GM18858 (cell line): ENCODE measurements around the gene LRRC61.

Experiments
- ATAC-seq: cut with Tn5 transposase; IDR thresholded peaks from one replicate; pipeline ENCODE4 v1.9.1; 2021; ENCODE audit not compliant: unreplicated experiment

Gene LRRC61

GRCh38 chr7:150346922-150347321, 23.8 kb downstream of the LRRC61 start:
- ATAC-seq: no peak

GRCh38 chr7:150351587-150352194, 28.5 kb downstream of the LRRC61 start:
- ATAC-seq: no peak

DNA sequence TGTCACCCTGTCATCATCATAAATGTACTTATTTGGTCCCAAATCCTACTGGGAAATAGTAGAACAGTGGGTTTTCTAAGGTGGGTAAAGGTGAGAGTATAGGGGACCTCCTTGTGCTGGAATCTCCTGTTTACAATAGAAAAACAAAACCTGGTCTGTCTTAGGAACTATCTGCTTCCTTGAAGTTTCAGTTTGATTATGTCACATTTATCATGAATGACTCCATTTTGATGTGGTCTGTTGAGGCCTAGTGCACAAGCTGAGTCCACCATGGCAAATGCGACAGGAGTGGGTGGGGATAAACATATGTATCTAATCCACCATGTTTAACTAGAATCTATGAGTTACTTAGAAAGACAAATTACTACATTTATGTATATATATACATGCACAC, 32.5 kb downstream of the LRRC61 start:
- no peak for ATAC-seq

DNA sequence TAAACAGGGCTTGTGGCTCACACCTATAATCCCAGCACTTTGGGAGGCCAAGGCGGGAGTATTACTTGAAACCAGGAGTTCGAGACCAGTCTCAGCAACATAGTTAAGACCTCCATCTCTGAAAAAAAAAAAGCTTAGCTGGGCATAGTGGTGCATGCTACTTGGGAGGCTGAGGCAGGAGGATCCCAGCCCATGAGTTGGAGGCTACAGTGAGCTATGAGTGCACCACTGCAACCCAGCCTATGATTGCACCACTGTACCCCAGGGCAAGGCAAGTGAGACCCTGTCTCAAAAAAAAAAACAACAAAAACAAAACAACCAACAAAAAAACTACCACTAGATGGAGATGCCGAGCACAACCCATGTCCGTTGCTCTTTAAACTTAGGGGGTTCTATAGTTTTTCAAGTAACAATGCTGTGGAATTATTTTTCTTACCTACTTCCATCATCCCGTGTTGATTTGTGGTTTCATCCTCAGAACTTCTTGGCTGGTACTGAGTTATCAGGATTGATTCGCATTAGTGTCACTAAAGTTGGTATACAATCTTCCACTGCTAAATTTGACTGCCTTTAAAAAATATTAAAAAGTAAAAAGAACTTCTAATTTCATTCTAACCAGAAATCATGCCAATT, 33.2 kb downstream of the LRRC61 start:
- no peak for ATAC-seq

DNA sequence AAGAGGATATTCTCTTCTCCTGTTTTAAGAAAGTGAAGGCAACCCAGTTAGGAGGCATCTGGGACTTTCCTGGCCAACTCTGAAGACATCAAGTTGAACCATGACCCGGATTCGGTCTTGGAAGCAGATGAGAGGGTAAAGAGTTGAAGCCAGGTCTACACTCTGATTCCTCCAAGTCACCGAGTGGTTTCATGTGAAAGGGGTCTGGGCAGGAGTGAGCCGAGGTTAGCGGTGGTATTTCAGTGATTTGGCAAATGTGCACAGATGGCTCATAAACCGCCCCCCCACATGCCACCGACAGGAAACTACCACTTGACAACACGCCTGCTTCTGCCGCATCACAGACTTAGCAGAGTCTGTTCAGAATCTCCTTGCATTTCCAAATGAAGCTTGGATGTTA, 34.1 kb downstream of the LRRC61 start:
- no peak for ATAC-seq

- ATAC-seq: no peak
These were observed 34.7 kb downstream of the LRRC61 start for GRCh38 chr7:150357771-150358427.

- ATAC-seq: no peak
These were observed 35.3 kb downstream of the LRRC61 start for GRCh38 chr7:150358433-150358832.

GRCh38 chr7:150358988-150359621, 36.0 kb downstream of the LRRC61 start:
- ATAC-seq: no peak

DNA sequence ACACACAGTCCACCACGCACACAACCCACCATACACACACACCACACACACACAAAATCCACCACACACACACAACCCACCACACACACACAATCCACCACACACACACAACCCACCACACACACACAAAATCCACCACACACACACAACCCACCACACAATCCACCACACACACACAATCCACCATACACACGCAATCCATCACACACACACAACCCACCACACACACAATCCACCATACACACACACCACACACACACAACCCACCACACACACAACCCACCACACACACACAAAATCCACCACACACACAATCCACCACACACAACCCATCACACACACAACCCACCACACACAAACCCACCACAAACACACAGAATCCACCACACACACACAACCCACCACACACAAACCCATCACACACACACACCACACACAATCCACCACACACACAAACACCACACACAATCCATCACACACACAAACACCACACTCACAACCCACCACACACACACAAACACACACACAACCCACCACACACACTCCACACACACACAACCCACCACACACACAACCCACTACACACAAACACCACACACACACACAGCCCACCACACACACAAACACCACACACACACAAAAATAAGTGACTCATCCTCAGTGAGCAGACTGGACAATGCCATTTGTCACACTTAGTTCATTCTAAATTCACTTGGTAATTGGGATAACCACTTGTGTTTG, 36.6 kb downstream of the LRRC61 start:
- ATAC-seq: no peak

GRCh38 chr7:150360363-150361058, 37.4 kb downstream of the LRRC61 start:
- no peak for ATAC-seq

GRCh38 chr7:150361402-150361801, 38.2 kb downstream of the LRRC61 start:
- no peak for ATAC-seq

DNA sequence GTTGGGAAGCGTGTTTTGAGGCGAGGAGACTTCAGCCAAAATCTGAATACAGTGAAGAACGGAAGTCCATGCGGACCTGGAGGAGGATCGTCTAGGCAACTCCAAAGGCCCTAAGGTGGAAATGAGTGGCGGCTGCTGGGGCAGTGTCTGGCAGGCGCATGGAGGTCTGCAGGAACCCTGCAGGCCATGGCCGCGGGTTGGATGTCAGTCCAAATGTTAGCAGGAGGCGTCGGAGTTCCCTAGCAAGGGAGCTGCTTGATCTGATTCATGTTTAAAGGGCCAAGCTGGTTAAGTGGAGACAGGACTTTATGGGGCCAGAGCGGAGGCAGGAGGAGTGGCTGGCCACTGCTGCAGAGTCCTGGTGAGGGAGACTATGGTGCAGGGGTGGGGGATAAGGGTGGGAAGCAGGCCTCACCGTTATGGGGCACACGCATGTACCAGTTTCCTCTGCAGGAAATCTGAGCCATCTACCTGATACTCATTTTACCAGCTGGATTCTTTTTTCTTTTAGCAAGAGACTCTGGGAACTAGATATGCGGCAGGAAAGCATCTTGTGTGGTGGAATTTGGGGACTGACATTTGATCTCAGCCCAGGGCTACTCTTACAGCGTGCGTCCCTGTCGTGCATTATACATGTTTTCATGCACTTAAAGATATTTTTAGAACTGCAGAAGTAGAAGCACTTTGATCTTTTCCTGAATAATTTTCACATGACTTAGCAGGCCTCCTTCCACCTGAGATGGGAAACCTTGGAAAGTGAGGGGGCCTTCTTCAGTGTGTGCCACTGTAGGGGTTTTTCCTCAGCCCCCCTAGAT, 38.9 kb downstream of the LRRC61 start:
- ATAC-seq: no peak

DNA sequence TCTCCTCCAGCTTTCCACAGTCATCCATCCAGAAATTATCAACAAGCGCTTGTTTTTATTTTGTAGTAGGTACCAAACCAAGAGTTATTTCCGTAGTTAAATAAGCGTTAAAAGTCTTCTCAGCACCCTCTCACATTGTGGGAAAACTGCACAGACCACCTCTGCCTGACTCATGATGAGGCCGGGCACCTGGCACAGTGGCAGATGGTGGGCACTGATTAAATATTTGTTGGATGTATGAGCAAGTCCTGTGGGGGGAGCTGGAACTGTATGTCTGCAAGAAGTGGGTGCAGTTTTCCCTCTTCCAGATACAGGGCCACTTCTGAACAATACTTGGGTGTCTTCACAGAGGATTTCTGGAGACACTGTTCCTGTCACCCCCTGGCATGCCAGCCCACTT, 40.2 kb downstream of the LRRC61 start:
- ATAC-seq: no peak

DNA sequence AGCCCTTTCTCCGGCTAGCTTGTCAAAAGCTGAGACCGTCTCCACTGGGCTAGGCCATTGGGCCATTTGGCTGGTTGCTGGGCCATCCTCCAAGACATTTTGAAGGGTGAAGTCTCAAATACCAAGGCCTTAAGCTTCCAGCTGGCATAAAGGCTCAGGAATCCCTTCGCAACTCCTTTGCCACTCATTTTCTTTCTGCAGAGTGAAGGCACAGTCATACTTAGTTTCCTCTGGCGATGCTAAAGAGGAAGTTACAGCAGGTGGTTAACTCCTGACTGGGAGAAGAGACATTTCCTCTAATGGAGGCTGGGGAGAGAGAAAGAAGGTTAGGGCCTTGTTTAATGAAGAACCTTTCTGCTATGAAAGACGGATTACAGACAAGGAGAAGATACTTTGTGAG, 40.7 kb downstream of the LRRC61 start:
- ATAC-seq: no peak

GRCh38 chr7:150365194-150365593, 42.0 kb downstream of the LRRC61 start:
- ATAC-seq: no peak

GRCh38 chr7:150365673-150366398, 42.7 kb downstream of the LRRC61 start:
- no peak for ATAC-seq

DNA sequence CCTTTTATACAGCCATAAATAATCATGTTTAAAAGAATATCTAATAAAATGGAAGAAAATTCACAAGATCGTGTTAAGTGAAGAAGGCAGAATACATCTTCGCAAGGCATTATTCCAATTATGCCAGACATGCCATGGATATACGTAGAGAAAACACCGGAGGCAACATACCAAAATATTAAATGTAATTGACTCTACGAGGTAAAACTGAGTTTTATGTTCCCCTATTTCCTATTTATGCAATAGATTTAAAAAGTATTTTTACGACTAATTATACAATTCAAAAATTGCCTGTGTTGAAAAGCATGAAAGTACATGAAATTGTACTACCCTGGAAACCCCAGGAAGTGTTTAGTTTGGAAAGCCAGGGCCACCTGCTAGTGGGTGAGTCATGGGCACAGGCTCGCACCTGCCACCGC, 44.5 kb downstream of the LRRC61 start:
- no peak for ATAC-seq

DNA sequence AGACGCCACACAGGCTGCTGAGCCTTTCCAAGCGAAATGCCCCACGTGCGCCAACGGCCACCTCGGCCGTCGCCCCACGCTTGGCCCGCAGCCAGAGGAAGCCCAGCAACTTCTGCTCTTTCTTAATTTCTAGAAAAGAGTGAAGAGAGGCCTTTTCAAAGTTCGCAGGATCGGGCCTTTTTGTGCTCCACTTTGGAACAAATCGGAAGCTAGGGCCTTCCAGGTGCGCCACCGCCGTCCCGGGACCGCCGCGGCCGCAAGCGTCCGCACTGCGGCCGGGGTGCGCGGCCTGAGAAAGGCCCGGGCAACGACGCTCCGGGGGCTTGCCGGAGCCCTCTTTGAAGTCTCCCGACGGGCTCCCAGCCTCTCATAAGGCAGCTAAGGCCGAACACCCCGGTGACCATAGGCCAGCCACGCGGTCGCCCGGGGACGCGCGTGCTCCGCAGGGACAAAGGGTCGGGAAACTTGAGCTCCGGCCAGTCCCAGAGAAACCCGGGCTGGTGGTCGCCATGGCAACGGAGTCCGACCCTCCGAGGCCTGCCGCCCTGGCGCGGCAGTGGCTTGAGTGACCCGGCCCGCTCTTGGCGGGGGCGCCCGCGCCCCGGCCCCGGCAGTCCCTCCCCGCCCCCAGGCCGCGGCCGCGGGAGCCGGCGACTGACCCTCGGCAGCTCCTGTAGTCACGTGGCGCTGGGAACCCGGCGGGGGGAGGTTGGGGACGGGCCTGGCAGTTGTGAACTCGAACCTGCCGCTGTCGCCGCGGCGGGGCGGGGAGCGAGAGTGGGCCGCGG, 45.1 kb downstream of the LRRC61 start, which contains the start of gene REPIN1:
Gene REPIN1, plus strand, starts transcription at position 727 of the 788 bp plus-strand sequence. CDS start 890 bp downstream, outside the sequence.
- peak; percentile 40 for ATAC-seq
